Fibroblast of villous mesenchyme (primary cell): ENCODE measurements around the gene BEX5. TPM values are rescaled to one million over a fixed set of nuclear protein-coding genes. Genes with fewer than 3 reads are reported as not detected.
"Not testable (repeated sequence)": the region's sequence is repeated elsewhere in the genome, so short reads cannot be mapped to it uniquely, and the experiment has no call there.

Experiments
- DNase-seq: peaks from one replicate; pipeline ENCODE4 v3.0.0-alpha.2; 2010; ENCODE audit warnings: low read depth
- H3K4me3 ChIP-seq: 2 replicates; pipeline ENCODE4 v1.5.1; 2011; ENCODE audit warnings: low read depth, mild to moderate bottlenecking, low read length
- total RNA-seq: library from RNA; depleted of rRNA; stranded (reverse); fragments of >200 nt; gene quantifications from 2 replicates; pipeline ENCODE4 v1.2.3, GENCODE V29; 2012
- TF ChIP-seq, protein P1 (sequence below): IDR thresholded peaks from 2 replicates; pipeline ENCODE4 v1.5.1; 2012; ENCODE audit warnings: low read depth, mild to moderate bottlenecking, low read length; ENCODE audit not compliant: insufficient read depth

The BEX5 gene
- total RNA-seq: not detected in 2 replicates

DNA sequence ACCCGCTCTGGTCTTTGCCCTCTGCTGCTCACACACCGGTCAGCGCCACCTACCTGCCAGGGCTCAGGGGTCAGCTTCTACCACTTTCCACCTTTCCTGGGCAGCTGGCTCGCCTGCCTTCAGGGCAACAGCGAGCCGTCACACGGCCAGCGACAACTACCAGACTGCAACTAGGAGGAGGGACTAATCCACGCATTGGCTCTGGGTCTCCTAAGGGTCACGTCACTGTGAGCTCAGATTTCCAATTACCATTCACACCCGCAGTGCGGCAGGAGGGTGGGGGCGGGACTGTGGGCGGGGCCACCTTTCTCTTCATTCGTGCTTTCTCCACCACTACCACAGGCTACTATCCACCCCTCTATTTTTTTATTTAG is at the start of gene BEX5:
Gene BEX5 (minus strand): TSS at position 172 of the 374 bp plus-strand sequence. CDS start 1,712 bp downstream, outside the sequence.
- DNase-seq: no peak
- TF ChIP-seq, protein P1, sequence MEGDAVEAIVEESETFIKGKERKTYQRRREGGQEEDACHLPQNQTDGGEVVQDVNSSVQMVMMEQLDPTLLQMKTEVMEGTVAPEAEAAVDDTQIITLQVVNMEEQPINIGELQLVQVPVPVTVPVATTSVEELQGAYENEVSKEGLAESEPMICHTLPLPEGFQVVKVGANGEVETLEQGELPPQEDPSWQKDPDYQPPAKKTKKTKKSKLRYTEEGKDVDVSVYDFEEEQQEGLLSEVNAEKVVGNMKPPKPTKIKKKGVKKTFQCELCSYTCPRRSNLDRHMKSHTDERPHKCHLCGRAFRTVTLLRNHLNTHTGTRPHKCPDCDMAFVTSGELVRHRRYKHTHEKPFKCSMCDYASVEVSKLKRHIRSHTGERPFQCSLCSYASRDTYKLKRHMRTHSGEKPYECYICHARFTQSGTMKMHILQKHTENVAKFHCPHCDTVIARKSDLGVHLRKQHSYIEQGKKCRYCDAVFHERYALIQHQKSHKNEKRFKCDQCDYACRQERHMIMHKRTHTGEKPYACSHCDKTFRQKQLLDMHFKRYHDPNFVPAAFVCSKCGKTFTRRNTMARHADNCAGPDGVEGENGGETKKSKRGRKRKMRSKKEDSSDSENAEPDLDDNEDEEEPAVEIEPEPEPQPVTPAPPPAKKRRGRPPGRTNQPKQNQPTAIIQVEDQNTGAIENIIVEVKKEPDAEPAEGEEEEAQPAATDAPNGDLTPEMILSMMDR: no peak
- no peak within 1 kb of the TSS for H3K4me3 ChIP-seq

DNA sequence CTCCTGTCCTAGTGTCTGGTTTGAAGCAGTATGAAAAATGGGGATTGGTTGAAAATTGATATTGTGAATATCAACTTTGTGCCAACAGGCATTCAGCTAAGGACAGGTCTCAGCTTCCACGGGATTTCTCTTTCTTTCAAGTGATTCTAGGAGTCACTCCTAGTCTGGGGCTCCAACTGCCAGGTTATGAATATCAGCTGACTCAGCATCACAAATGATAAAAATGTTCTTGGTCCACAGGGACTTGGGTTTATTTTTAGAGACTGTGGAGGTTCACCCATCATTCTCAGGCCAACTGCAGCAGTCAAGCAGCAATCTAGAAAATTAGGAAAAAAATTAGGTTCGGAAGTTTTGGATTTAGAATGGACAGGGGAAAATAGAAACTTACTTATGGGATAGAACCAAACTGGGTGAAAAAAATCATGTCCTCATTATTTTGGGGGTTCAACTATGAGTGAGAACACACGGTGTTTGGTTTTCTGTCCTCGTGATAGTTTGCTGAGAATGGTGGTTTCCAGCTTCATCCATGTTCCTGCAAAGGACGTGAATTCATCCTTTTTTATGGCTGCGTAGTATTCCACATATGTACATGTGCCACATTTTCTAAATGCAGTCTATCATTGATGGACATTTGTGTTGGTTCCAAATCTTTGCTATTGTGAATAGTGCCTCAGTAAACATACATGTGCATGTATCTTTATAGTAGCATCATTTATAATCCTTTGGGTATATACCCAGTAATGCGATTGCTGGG is 30.4 kb upstream of the BEX5 start:
- no peak for DNase-seq
- no peak overlapping the region for H3K4me3 ChIP-seq
- TF ChIP-seq, protein P1: no peak

DNA sequence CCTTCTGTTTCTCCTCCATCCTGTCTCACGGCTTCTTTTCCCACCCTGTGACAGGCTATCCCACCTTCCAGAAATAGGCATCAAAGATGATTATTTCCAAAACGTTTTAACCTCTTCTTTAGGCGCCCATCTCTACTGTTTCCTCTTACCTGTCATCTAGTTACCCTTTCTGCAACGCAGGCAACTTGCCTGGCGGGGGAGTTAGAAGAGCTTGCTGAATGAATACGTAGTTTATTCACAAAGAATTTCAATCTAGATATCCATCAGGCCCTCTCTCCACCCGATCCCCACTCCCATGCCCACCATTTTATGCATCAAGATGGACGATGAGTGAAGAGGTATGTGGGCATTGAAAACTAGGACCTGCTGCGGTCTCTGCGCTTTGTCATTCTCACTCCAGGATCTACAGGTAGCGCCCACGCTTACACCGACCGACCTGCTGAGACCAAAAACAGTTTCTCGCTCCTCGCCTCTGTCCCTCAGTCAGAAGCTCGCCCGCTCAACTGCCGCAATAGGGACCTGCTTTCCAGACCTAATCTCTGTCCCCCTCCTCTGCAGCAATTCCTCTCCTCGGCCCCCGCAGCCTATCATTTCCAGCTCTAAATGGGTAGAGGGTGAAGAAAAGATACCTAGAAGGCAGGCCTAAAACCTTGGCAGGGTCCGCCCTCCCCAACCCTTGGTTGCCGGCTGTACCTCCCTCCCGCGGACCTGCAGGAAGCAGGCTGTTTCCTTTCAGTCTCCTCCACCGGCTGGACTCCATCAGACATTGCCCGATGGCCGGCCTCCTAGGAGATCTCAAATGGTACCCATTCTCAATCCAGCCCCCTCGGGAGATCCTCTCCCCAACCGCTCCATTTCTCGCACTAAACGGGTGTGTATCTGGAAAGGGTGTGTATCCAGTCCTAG is 624 bp downstream of the BEX5 start:
- TF ChIP-seq, protein P1: no peak
- H3K4me3 ChIP-seq: no peak overlapping the region
- no peak for DNase-seq

DNA sequence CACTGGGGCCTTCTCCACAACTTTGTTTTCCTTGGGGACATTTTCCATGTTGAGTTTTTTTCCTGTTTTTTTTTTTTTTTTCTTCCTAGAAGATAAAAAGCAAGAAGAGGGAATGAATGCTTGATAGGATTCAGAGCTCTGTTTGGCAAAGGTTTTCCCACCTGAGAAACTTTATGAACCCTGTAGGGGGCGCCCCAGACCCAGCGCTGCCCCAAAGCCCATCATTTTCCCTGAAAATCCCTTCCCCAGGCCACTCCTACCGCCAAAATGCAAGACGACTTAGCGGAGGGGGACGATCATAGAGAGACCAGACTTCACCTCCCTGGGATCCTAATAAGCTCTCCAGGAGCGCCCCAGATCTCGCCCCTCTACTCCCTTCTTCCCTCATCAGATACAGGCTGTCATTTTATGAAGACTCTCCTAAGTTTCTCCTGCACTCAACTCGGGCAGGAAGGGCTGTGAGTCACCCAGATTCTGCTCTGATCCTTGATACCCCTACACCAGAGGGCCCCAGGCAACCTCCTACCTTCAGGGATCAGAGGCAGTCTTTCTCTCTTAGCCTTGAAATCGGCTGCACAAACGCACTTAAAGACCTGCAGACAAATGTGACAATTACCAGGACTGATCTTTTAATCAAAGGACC is 1.4 kb downstream of the BEX5 start:
- no peak overlapping the region for H3K4me3 ChIP-seq
- no peak for DNase-seq
- TF ChIP-seq, protein P1: no peak

DNA sequence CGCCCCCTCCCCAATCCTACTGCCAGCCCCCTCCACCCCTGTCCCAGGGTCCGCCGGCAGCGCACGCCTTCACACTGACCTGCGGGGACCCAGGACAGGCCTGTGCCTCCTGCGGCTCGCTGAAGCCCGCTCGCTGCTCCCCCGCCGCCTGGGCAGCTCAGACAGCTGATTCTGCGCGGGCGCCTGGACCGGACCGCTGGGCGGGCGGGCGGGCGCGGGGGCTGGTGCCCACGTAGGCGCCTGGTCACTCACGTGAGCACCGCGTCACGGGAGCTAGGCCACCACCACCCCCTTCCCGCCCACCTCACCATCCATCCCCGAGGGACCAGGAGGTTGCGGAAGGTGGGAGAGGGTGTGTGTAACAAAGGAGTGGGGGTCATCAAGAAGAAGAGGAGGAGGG is 13.5 kb downstream of the BEX5 start, which contains the start of gene TCEAL6:
Gene TCEAL6 (minus strand): TSS at position 208 of the 400 bp plus-strand sequence.
- not testable (repeated sequence) for H3K4me3 ChIP-seq, DNase-seq

DNA sequence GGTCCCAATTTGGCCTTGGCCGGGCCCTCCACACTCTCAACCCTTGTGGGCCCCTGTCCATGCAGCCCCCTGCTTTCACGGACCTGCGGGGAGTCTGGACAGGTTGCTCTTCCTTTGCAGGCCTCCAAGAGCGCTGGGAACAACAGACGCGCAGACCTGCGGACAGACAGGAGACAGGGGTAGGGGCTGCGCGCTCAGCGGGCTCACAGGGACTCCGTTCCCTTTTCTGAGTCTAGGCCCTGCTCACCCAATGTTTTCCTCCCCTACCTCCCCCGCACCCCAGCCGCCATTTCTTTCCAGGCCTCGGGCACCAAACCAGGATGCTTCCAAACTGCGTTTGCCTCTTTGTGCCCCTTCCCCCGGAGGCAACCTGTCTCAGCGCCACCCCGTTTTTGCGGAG is 14.1 kb downstream of the BEX5 start:
- H3K4me3 ChIP-seq: not testable (repeated sequence)

DNA sequence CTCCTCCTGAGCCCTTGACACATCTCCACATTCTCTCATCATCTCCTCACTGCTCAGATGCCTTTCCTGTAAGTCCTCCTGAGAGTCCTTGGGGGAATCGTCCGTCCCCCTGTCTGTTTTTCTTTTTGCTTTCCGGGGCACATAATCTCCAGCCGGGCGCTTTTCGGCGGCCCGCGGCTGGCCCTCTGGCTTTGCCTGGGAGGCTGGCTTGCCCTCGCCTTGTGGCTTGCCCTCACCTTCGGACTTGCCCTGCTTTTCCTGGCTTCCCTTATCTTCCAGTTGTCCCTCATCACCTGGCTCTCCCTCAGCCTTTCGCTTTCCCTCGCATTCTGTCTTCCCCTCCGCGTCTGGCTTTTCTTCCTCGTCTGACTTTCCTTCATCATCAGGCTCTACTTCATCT is 14.9 kb downstream of the BEX5 start:
- not testable (repeated sequence) for H3K4me3 ChIP-seq, DNase-seq

More for the DNA sequence above, 14.1 kb downstream of the BEX5 start:
- DNase-seq: not testable (repeated sequence)

DNA sequence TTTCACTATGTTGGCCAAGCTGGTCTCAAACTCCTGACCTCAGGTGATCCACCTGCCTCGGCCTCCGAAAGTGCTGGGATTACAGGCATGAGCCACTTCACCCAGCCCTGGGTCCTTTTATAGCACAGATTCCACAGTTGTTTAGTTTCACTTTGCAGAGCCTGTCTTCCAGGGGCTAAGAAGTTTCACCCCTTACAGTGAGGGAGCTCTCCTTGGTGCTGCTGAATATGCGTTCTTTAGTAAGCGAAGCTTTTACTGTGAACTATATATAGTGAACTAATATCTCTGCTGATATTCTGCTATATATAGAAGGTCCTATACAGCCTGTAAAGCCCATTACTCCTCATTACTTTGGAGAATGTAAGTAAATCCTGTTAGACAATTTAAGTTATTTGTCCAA is 17.7 kb downstream of the BEX5 start:
- H3K4me3 ChIP-seq: no peak overlapping the region
- DNase-seq: no peak
- TF ChIP-seq, protein P1: no peak
